ENCODE results near the gene C11orf52. TPM values are rescaled to one million over a fixed set of nuclear protein-coding genes. Genes with fewer than 3 reads are reported as not detected.
"Not testable (repeated sequence)": the region's sequence is repeated elsewhere in the genome, so short reads cannot be mapped to it uniquely, and the experiment has no call there.

Gene C11orf52, protein sequence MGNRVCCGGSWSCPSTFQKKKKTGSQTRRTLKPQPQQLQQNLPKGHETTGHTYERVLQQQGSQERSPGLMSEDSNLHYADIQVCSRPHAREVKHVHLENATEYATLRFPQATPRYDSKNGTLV
- 0.75 TPM for polyA plus RNA-seq (2013, experiment 1 of 2)
- polyA plus RNA-seq (2013, experiment 2 of 2) = 1.3 TPM

DNA sequence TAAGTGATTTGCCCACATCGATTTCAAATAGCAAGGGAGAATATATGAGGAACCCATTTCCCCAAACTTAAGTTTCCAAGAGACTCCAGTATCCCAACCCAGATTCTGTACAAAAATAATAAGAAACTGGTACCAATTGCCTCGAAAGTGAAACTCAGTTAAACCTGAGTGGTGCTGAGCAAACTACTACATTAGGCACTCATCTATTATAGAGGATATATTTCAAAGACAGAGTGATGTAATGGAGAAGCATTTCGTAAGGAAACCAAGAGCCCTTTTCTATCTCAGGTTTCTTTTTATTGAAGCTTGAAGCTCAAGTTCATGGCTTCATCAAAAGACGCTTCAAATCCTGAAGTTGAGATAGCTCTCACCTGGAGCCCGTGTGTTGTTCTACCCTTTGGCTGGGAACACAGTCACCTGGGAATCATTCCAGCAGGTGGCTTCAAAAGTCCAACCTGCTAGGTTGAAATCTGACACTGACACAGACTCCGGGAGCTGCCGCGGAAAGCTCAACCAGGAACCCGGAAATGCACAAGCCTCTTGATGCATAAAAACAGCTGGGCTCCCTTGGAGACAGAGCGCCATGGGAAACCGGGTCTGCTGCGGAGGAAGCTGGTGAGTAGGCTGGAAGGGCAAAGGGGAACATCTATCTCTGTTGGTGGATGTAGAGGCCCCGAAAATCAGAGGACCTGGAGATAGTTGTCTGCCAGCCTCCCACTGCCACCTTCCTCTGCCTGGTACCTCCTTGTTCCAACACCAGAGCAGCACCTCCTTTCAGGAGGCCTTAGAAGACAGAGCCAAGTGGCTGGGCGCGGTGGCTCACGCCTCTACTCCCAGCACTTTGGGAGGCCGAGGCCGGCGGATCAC is at the start of gene C11orf52:
C11orf52 (plus strand) TSS at position 524 of the 867 bp plus-strand sequence; CDS start at position 584, 60 bp downstream.
- H3K9me3 ChIP-seq (ENCODE audit: insufficient read depth, low read depth, low read length) = no peaks in the 10 kb centered on the region
- peaks cover 15% of the 10 kb centered on the region for H3K4me1 ChIP-seq (ENCODE audit: insufficient read depth, low read length)
- 58% methylated on average over 19 of the region's 19 CpGs for WGBS
- H3K9ac ChIP-seq (ENCODE audit: low read depth, low read length) = no peak within 1 kb of the TSS
- H3K4me3 ChIP-seq (ENCODE audit: low read length) = peak within 1 kb of the TSS; percentile 20
- no peaks in the 10 kb centered on the region for H3K36me3 ChIP-seq (ENCODE audit: insufficient read depth, low read length)
- H3K27me3 ChIP-seq (ENCODE audit: insufficient read depth, low read length) = no peaks in the 10 kb centered on the region
- no peak within 1 kb of the TSS; the same call in 1 of the 2 replicates for H3K27ac ChIP-seq (ENCODE audit: low read depth, low read length)

DNA sequence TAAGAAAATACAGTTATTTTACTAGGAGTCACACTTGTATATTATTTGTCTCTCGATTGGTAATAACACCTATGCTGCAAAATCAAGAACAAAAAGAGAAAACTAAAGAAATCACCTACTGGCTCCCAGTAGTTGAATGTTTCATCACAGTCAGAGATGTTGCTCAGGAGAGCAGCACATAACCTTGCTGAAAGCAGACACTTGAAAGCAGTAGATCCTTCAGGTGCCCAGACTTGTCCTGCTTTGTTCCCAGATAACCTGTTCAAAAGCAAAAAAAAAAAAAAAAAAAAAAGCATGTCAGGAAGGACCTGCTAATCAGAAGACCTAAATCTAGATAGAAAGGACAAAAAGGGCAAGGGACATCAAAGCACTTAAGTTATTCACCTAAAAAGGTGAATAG is 48.6 kb upstream of the C11orf52 start:
- peaks cover 23% of the 10 kb centered on the region for H3K36me3 ChIP-seq (ENCODE audit: insufficient read depth, low read length)
- H3K9me3 ChIP-seq (ENCODE audit: insufficient read depth, low read depth, low read length) = no peaks in the 10 kb centered on the region
- no peaks in the 10 kb centered on the region for H3K27me3 ChIP-seq (ENCODE audit: insufficient read depth, low read length)
- 85% methylated on average over 1 of the region's 1 CpG for WGBS
- peaks cover 5% of the 10 kb centered on the region; the same call in 1 of the 2 replicates for H3K4me1 ChIP-seq (ENCODE audit: insufficient read depth, low read length)
- peak overlapping the region; percentile 77; the same call in 1 of the 2 replicates for H3K4me3 ChIP-seq (ENCODE audit: low read length)
- no peak overlapping the region for H3K9ac ChIP-seq (ENCODE audit: low read depth, low read length)
- no peak overlapping the region for H3K27ac ChIP-seq (ENCODE audit: low read depth, low read length)

- peak overlapping the region; percentile 77 for H3K4me3 ChIP-seq (ENCODE audit: low read length)
- H3K9ac ChIP-seq (ENCODE audit: low read depth, low read length) = 0 out of 2 replicates have a peak overlapping the region, but pooled peaks have one; percentile 78
- peaks cover 20% of the 10 kb centered on the region for H3K36me3 ChIP-seq (ENCODE audit: insufficient read depth, low read length)
- H3K27me3 ChIP-seq (ENCODE audit: insufficient read depth, low read length) = no peaks in the 10 kb centered on the region
- no peaks in the 10 kb centered on the region for H3K9me3 ChIP-seq (ENCODE audit: insufficient read depth, low read depth, low read length)
- peaks cover 5% of the 10 kb centered on the region; the same call in 1 of the 2 replicates for H3K4me1 ChIP-seq (ENCODE audit: insufficient read depth, low read length)
- H3K27ac ChIP-seq (ENCODE audit: low read depth, low read length) = no peak overlapping the region
Measured at GRCh38 chr11:111870522-111870885, 48.2 kb upstream of the C11orf52 start.

DNA sequence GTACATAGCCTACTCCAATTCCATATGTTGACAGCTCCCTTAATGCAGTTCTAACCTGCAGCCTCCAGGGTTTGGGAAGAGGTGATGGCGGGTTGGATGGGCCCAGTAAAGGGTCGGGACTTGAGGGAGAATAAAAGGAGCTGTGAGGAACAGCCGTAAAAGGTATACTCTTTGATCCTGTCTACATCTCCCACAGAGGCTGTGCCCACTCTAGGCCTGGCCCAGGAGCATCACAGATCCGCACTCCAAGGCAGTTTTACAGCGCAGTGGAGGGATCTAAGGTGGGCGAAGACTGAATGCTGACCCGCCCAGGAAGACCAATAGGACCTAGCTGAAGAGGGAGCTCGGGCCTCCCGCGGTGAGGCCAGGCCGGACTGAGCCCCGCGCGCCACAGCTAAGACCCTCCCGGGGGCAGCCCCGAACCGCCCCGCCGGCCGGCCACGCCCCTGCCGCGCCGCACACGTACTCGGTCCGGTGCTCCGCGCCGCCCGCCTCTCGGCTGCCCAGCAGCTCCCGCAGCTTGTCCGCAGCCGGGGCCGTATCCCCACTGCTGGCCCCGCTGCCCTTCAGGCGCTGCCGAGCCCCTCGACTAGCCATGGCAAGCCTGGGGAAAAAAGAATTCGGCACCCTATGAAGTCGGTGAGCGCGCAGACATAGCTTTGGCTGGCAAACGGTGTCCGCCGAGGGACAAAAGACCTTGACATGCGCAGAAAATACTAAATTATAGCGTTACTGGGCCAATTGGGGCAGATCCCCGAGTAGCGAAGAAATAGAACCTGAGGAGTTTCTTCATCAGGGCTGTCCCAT is 47.6 kb upstream of the C11orf52 start, which contains the start of gene ALG9:
ALG9 (minus strand) TSS at position 696 of the 807 bp plus-strand sequence; CDS start at position 597, 99 bp downstream.
- Histone ChIP-seq H3K4me1 (ENCODE audit: insufficient read depth, low read length) (peaks cover 5% of the 10 kb centered on the region; the same call in 1 of the 2 replicates), H3K27ac (ENCODE audit: low read depth, low read length) (peak within 1 kb of the TSS; percentile 71), H3K36me3 (ENCODE audit: insufficient read depth, low read length) (peaks cover 17% of the 10 kb centered on the region), H3K27me3 (ENCODE audit: insufficient read depth, low read length) (no peaks in the 10 kb centered on the region), H3K9me3 (ENCODE audit: insufficient read depth, low read depth, low read length) (no peaks in the 10 kb centered on the region), H3K4me3 (ENCODE audit: low read length) (peak within 1 kb of the TSS; percentile 77), H3K9ac (ENCODE audit: low read depth, low read length) (peak within 1 kb of the TSS; percentile 78)
- under 1% methylated on average over 51 of the region's 51 CpGs for whole genome bisulfite sequencing

DNA sequence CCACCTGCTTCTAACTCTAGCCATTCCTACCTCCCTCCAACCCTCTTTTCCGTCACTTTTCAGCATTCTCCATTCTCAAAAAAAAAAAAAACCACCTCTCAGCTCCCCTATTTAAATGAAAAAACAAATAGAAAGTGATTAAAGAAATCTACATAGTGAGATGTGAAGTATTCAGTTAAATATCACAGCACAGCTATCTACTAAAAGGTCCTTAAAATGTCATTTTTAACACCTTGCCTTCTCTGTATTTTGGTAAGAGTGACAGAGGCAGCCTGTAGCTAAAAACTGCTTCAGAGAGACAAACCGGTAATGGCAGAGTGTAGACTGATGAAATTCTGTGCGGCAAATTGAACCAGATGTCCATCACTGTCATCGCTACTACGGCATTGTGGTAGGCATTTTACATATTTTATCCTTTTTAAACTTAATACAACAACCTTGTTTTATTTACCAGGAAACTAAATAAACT is 47.0 kb upstream of the C11orf52 start:
- Histone ChIP-seq H3K4me3 (ENCODE audit: low read length) (peak overlapping the region; percentile 77), H3K27ac (ENCODE audit: low read depth, low read length) (peak overlapping the region; percentile 71; the same call in 1 of the 2 replicates), H3K27me3 (ENCODE audit: insufficient read depth, low read length) (no peaks in the 10 kb centered on the region), H3K36me3 (ENCODE audit: insufficient read depth, low read length) (peaks cover 11% of the 10 kb centered on the region), H3K9me3 (ENCODE audit: insufficient read depth, low read depth, low read length) (no peaks in the 10 kb centered on the region), H3K9ac (ENCODE audit: low read depth, low read length) (peak overlapping the region; percentile 78), H3K4me1 (ENCODE audit: insufficient read depth, low read length) (peaks cover 5% of the 10 kb centered on the region; the same call in 1 of the 2 replicates)
- WGBS = 69% methylated on average over 5 of the region's 5 CpGs

- WGBS = 3% methylated on average over 13 of the region's 13 CpGs
- Histone ChIP-seq H3K4me3 (ENCODE audit: low read length) (peak overlapping the region; percentile 90), H3K9ac (ENCODE audit: low read depth, low read length) (peak overlapping the region; percentile 87), H3K36me3 (ENCODE audit: insufficient read depth, low read length) (no peaks in the 10 kb centered on the region), H3K4me1 (ENCODE audit: insufficient read depth, low read length) (0 out of 2 replicates have a peak, but pooled peaks cover 6% of the 10 kb centered on the region), H3K27me3 (ENCODE audit: insufficient read depth, low read length) (no peaks in the 10 kb centered on the region), H3K27ac (ENCODE audit: low read depth, low read length) (peak overlapping the region; percentile 93), H3K9me3 (ENCODE audit: insufficient read depth, low read depth, low read length) (no peaks in the 10 kb centered on the region)
Measured at GRCh38 chr11:111878385-111878848, 40.3 kb upstream of the C11orf52 start.

DNA sequence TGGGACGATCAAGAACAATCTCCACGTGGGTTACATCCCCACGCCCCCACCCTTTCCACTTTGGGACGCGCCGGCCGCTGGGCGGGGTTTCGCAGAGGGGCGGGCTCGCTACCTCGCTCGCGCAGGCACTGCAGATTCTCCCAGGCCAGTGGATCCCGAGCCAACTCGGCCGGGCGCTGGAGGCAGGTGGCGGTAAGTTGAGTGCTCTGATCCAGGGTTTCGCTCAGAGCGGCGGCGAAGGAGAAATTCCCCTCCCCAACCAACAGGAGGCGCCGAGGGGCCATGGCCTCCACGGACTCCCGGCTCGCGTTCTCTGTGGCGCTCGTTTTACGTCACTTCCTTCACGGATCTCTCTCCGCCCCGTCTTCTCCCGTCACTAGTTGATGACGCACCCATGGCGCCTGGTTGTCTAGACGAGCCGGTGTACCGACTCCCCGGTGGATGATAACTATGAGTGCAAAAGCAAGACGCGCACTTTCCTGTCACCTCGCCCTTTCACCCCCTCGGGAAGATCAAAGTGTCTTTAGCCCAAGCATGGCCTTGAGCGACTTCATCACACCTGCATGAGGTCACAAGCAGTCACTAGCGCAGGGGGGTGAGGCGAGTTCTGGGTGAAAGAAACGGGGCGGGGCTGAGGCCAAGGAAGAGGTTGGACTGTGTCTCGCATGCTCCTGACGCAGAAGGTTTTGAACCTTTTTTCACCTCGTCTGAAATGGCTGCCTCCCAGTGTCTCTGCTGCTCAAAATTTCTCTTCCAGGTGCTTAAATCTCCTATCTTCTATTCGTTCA is 39.7 kb upstream of the C11orf52 start, which contains the start of the genes CFAP68 and FDXACB1:
CFAP68 (plus strand) TSS at position 693 of the 788 bp plus-strand sequence; CDS start at position 713, 20 bp downstream.
FDXACB1 (minus strand) TSS at position 317 of the 788 bp plus-strand sequence; CDS start at position 284, 33 bp downstream.
- peak within 1 kb of the TSS; percentile 90 for H3K4me3 ChIP-seq (ENCODE audit: low read length)
- under 1% methylated on average over 55 of the region's 55 CpGs for WGBS
- H3K4me1 ChIP-seq (ENCODE audit: insufficient read depth, low read length) = 0 out of 2 replicates have a peak, but pooled peaks cover 6% of the 10 kb centered on the region
- H3K36me3 ChIP-seq (ENCODE audit: insufficient read depth, low read length) = no peaks in the 10 kb centered on the region
- peak within 1 kb of the TSS; percentile 93 for H3K27ac ChIP-seq (ENCODE audit: low read depth, low read length)
- H3K9ac ChIP-seq (ENCODE audit: low read depth, low read length) = peak within 1 kb of the TSS; percentile 87
- H3K27me3 ChIP-seq (ENCODE audit: insufficient read depth, low read length) = no peaks in the 10 kb centered on the region
- no peaks in the 10 kb centered on the region for H3K9me3 ChIP-seq (ENCODE audit: insufficient read depth, low read depth, low read length)

DNA sequence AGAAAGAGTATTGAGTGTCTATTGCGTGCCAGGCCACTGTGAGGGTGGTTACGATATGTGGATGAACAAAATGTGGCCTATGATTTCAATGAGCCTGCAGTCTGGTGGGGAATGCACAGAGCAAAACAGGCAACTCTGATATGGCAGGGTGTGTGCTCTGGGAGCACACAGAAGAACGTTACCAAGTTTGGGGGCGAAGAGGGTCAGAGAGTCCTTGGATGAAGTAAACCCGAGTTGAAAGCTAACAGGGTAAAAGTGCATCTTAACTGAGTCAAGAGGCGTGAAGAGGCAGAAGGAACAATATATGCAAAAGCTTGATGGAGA is 39.1 kb upstream of the C11orf52 start:
- Histone ChIP-seq H3K4me3 (ENCODE audit: low read length) (peak overlapping the region; percentile 90), H3K36me3 (ENCODE audit: insufficient read depth, low read length) (no peaks in the 10 kb centered on the region), H3K27ac (ENCODE audit: low read depth, low read length) (peak overlapping the region; percentile 93), H3K9ac (ENCODE audit: low read depth, low read length) (peak overlapping the region; percentile 87), H3K9me3 (ENCODE audit: insufficient read depth, low read depth, low read length) (no peaks in the 10 kb centered on the region), H3K27me3 (ENCODE audit: insufficient read depth, low read length) (no peaks in the 10 kb centered on the region), H3K4me1 (ENCODE audit: insufficient read depth, low read length) (0 out of 2 replicates have a peak, but pooled peaks cover 6% of the 10 kb centered on the region)
- WGBS = 63% methylated on average over 6 of the region's 6 CpGs

GRCh38 chr11:111882202-111882601 is 36.5 kb upstream of the C11orf52 start:
- Histone ChIP-seq H3K9ac (ENCODE audit: low read depth, low read length) (no peak overlapping the region), H3K4me1 (ENCODE audit: insufficient read depth, low read length) (0 out of 2 replicates have a peak, but pooled peaks cover 6% of the 10 kb centered on the region), H3K27me3 (ENCODE audit: insufficient read depth, low read length) (no peaks in the 10 kb centered on the region), H3K27ac (ENCODE audit: low read depth, low read length) (no peak overlapping the region), H3K36me3 (ENCODE audit: insufficient read depth, low read length) (no peaks in the 10 kb centered on the region), H3K9me3 (ENCODE audit: insufficient read depth, low read depth, low read length) (no peaks in the 10 kb centered on the region), H3K4me3 (ENCODE audit: low read length) (no peak overlapping the region)
- 95% methylated on average over 4 of the region's 5 CpGs for WGBS

- not testable (repeated sequence) for H3K27me3 ChIP-seq (ENCODE audit: insufficient read depth, low read length); H3K27ac ChIP-seq (ENCODE audit: low read depth, low read length); H3K36me3 ChIP-seq (ENCODE audit: insufficient read depth, low read length); H3K4me1 ChIP-seq (ENCODE audit: insufficient read depth, low read length); H3K4me3 ChIP-seq (ENCODE audit: low read length); H3K9me3 ChIP-seq (ENCODE audit: insufficient read depth, low read depth, low read length); H3K9ac ChIP-seq (ENCODE audit: low read depth, low read length)
- WGBS = 84% methylated on average over 4 of the region's 4 CpGs
Measured at GRCh38 chr11:111885053-111885452, 33.7 kb upstream of the C11orf52 start.
